Trophoblast cell (in vitro differentiated cells and primary cell): ENCODE measurements around the gene GRIN3A.

ENCODE experiments used
- DNase-seq, 2 donors: peaks; one replicate each; pipeline ENCODE4 v3.0.0-alpha.2; 2016
- H2AFZ ChIP-seq: 2 replicates; pipeline ENCODE4 v1.6.1; 2013; ENCODE audit warnings: low read length, moderate library complexity, mild to moderate bottlenecking; ENCODE audit not compliant: insufficient read depth, poor library complexity
- H2AK5ac ChIP-seq: 2 replicates; pipeline ENCODE4 v1.6.1; 2013; ENCODE audit warnings: mild to moderate bottlenecking, low read length
- H2BK120ac ChIP-seq: 2 replicates; pipeline ENCODE4 v1.6.1; 2013; ENCODE audit warnings: low read length, mild to moderate bottlenecking, moderate library complexity; ENCODE audit not compliant: insufficient read depth, poor library complexity
- H2BK12ac ChIP-seq: 2 replicates; pipeline ENCODE4 v1.6.1; 2013; ENCODE audit warnings: mild to moderate bottlenecking, low read length, moderate library complexity
- H2BK5ac ChIP-seq: 2 replicates; pipeline ENCODE4 v1.6.1; 2013; ENCODE audit warnings: low read length, low read depth, moderate library complexity, mild to moderate bottlenecking; ENCODE audit not compliant: poor library complexity
- H3K14ac ChIP-seq: 2 replicates; pipeline ENCODE4 v1.6.1; 2013; ENCODE audit warnings: mild to moderate bottlenecking, low read length
- H3K18ac ChIP-seq: 2 replicates; pipeline ENCODE4 v1.6.1; 2013; ENCODE audit warnings: mild to moderate bottlenecking, low read length
- H3K23ac ChIP-seq: 2 replicates; pipeline ENCODE4 v1.6.1; 2013; ENCODE audit warnings: low read length
- H3K27ac ChIP-seq: 2 replicates; pipeline ENCODE4 v1.5.1; 2013; ENCODE audit warnings: low read depth, mild to moderate bottlenecking, inconsistent platforms, low read length, moderate library complexity
- H3K27me3 ChIP-seq: 2 replicates; pipeline ENCODE4 v1.6.1; 2013; ENCODE audit warnings: inconsistent platforms, mild to moderate bottlenecking, low read length, moderate library complexity; ENCODE audit not compliant: insufficient read depth
- H3K36me3 ChIP-seq, 2 experiments: 1 replicate in 1 of 2; 2 replicates in 1 of 2; pipeline ENCODE4 v1.6.1; 2013; ENCODE audit warnings: low read length in 2 of 2, mild to moderate bottlenecking in 2 of 2, moderate library complexity in 1 of 2; ENCODE audit not compliant: insufficient read depth in 2 of 2, control insufficient read depth in 1 of 2
- H3K4ac ChIP-seq: 2 replicates; pipeline ENCODE4 v1.6.1; 2013; ENCODE audit warnings: low read depth, mild to moderate bottlenecking, low read length, moderate library complexity
- H3K4me1 ChIP-seq, 2 experiments: 1 replicate in 1 of 2; 2 replicates in 1 of 2; pipeline ENCODE4 v1.6.1; 2013; ENCODE audit warnings: low read length in 2 of 2, mild to moderate bottlenecking in 2 of 2, moderate library complexity in 1 of 2; ENCODE audit not compliant: insufficient read depth in 2 of 2, control insufficient read depth in 1 of 2
- H3K4me2 ChIP-seq: 2 replicates; pipeline ENCODE4 v1.6.1; 2013; ENCODE audit warnings: inconsistent platforms, mild to moderate bottlenecking, low read length, moderate library complexity
- H3K4me3 ChIP-seq: 2 replicates; pipeline ENCODE4 v1.5.1; 2013; ENCODE audit warnings: mild to moderate bottlenecking, low read depth, low read length, inconsistent platforms
- H3K79me1 ChIP-seq: one replicate; pipeline ENCODE4 v1.6.1; 2013; ENCODE audit warnings: low read length
- H3K79me2 ChIP-seq: 2 replicates; pipeline ENCODE4 v1.6.1; 2013; ENCODE audit warnings: low read length, mild to moderate bottlenecking; ENCODE audit not compliant: control insufficient read depth, insufficient read depth, poor library complexity
- H3K9ac ChIP-seq: 2 replicates; pipeline ENCODE4 v1.6.1; 2013; ENCODE audit warnings: mild to moderate bottlenecking, low read length
- H3K9me3 ChIP-seq: 2 replicates; pipeline ENCODE4 v1.6.1; 2013; ENCODE audit warnings: low read depth, mild to moderate bottlenecking, control low read depth, inconsistent platforms, low read length; ENCODE audit not compliant: insufficient read depth
- H4K12ac ChIP-seq: 2 replicates; pipeline ENCODE4 v1.6.1; 2013; ENCODE audit warnings: low read depth, mild to moderate bottlenecking, low read length, moderate library complexity
- H4K8ac ChIP-seq: 2 replicates; pipeline ENCODE4 v1.6.1; 2013; ENCODE audit warnings: low read depth, mild to moderate bottlenecking, low read length, moderate library complexity
- H4K91ac ChIP-seq: one replicate; pipeline ENCODE4 v1.6.1; 2013; ENCODE audit warnings: low read depth, mild to moderate bottlenecking, low read length, moderate library complexity
- WGBS: extraction: QIAGEN DNeasy Blood & Tissue Kit; methylation state at CpG from one replicate; pipeline ENCODE4 v1.1.7; 2013; ENCODE audit warnings: missing lambda C conversion rate; ENCODE audit not compliant: insufficient read length, insufficient coverage; ENCODE audit errors: extremely low coverage; 5-methylcytosine and 5-hydroxymethylcytosine counted together

The GRIN3A gene

DNA sequence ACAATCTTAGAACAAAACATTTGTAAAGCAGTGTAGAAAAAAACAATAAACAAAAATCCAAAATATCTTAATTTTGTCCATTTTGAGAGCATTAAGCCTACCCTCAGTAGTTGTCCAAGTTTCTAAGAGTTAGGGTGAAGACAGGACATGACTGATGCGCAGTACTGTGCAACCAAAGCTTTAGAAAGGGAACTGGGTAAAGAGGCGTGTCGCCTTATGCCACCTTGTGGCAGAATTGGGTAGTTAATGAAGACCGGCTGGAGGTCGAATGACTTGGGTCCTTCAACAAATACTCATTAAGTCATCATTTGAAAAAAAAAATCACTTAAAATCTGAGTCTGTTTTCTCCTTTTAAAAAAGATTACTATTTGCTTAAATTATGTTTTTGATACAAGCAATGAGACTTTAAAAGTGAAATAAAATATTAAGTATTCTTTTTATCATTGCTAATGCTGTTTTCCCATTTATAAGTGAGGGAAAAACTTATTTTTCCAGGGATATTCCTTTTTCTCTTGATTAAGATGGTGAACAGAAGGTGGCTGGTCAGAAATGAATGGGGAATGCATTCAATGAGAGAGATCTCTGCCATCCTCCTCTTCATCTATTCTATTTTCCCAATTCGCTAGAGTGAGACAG, 208.3 kb downstream of the GRIN3A start:
- H3K36me3 ChIP-seq, result no peaks in the 10 kb centered on the region
- no peak overlapping the region for H2AFZ ChIP-seq
- H3K4me1 ChIP-seq, result peaks cover 0 to 2% of the 10 kb centered on the region in 2 experiments
- peaks cover 4% of the 10 kb centered on the region for H3K79me2 ChIP-seq
- H2BK5ac ChIP-seq, result no peak overlapping the region
- H3K4me3 ChIP-seq, result no peak overlapping the region
- DNase-seq, result peak; percentile 71 to 87
- no peak overlapping the region for H3K23ac ChIP-seq
- H3K4me2 ChIP-seq, result no peak overlapping the region
- peaks cover 7% of the 10 kb centered on the region for H3K79me1 ChIP-seq
- H4K12ac ChIP-seq, result no peak overlapping the region
- no peak overlapping the region for H2AK5ac ChIP-seq
- no peaks in the 10 kb centered on the region for H3K9me3 ChIP-seq
- H4K8ac ChIP-seq, result no peak overlapping the region
- no peak overlapping the region for H3K18ac ChIP-seq
- no peak overlapping the region for H3K14ac ChIP-seq
- no peak overlapping the region for H2BK120ac ChIP-seq
- H4K91ac ChIP-seq, result no peak overlapping the region
- H3K4ac ChIP-seq, result no peak overlapping the region
- H2BK12ac ChIP-seq, result no peak overlapping the region
- WGBS, result no CpG with 5 or more reads among the region's 6 CpGs
- no peak overlapping the region for H3K27ac ChIP-seq
- H3K27me3 ChIP-seq, result no peaks in the 10 kb centered on the region
- H3K9ac ChIP-seq, result no peak overlapping the region

DNA sequence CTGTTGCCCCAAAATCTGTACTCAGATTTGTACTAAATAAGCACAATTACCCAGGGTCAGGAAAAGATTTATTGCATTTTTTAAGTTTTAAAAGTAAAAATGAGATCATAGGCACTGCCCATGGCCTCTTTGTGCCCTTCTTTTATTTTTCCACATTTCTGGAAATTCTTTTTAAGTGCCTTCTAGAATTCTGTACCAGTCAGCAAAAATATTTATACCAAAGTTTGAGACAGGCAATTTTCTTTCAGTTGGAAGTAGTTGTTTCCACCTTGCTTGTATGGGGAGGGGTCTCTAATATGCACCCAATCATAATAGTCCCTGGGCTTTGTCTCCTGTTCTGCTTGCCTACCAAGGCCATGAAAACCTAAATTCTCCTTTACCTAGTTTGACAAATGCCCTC, 210.4 kb downstream of the GRIN3A start:
- Histone ChIP-seq H3K4ac (no peak overlapping the region), H2AFZ (no peak overlapping the region), H3K4me3 (no peak overlapping the region), H3K9me3 (no peaks in the 10 kb centered on the region), H4K12ac (no peak overlapping the region), H3K79me1 (peaks cover under 1% of the 10 kb centered on the region), H2BK120ac (no peak overlapping the region), H3K36me3 (no peaks in the 10 kb centered on the region), H4K91ac (no peak overlapping the region), H3K14ac (no peak overlapping the region), H3K27ac (no peak overlapping the region), H3K4me2 (no peak overlapping the region), H2BK5ac (no peak overlapping the region), H3K4me1 (peaks cover 0 to under 1% of the 10 kb centered on the region in 2 experiments), H2BK12ac (no peak overlapping the region), H3K9ac (no peak overlapping the region), H3K18ac (no peak overlapping the region), H4K8ac (no peak overlapping the region), H3K79me2 (no peaks in the 10 kb centered on the region), H3K23ac (no peak overlapping the region), H2AK5ac (no peak overlapping the region), H3K27me3 (no peaks in the 10 kb centered on the region)
- no peak for DNase-seq

DNA sequence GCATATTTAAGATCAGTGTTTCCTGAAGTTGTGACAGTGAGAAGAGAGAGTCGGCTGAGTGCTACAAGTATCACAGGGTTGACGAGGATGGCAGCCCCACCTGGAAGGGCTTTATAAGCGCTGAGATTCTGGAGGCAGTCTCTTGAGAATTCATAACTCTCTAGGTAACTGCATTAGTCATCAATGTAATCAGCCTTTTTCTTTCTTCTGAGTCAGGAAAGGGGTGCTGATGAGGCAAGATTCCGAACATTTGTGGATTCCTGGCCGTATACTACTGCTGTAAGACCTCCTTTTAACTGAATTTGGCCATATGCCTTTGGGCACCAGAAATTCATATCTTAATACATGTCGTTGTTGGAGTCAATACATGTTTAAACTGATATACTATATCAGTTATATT, 211.4 kb downstream of the GRIN3A start:
- no peak overlapping the region for H4K8ac ChIP-seq
- WGBS, result no CpG with 5 or more reads among the region's 6 CpGs
- H3K4ac ChIP-seq, result no peak overlapping the region
- H2AFZ ChIP-seq, result no peak overlapping the region
- DNase-seq, result no peak
- H3K23ac ChIP-seq, result no peak overlapping the region
- no peaks in the 10 kb centered on the region for H3K79me2 ChIP-seq
- H3K9ac ChIP-seq, result no peak overlapping the region
- no peak overlapping the region for H3K4me3 ChIP-seq
- no peaks in the 10 kb centered on the region for H3K36me3 ChIP-seq
- no peak overlapping the region for H3K27ac ChIP-seq
- H3K27me3 ChIP-seq, result no peaks in the 10 kb centered on the region
- no peaks in the 10 kb centered on the region for H3K9me3 ChIP-seq
- H3K4me2 ChIP-seq, result no peak overlapping the region
- no peak overlapping the region for H3K18ac ChIP-seq
- no peak overlapping the region for H2BK120ac ChIP-seq
- H2AK5ac ChIP-seq, result no peak overlapping the region
- no peak overlapping the region for H2BK12ac ChIP-seq
- no peak overlapping the region for H4K12ac ChIP-seq
- no peaks in the 10 kb centered on the region for H3K79me1 ChIP-seq
- H4K91ac ChIP-seq, result no peak overlapping the region
- H3K4me1 ChIP-seq, result no peaks in the 10 kb centered on the region
- H2BK5ac ChIP-seq, result no peak overlapping the region
- no peak overlapping the region for H3K14ac ChIP-seq

DNA sequence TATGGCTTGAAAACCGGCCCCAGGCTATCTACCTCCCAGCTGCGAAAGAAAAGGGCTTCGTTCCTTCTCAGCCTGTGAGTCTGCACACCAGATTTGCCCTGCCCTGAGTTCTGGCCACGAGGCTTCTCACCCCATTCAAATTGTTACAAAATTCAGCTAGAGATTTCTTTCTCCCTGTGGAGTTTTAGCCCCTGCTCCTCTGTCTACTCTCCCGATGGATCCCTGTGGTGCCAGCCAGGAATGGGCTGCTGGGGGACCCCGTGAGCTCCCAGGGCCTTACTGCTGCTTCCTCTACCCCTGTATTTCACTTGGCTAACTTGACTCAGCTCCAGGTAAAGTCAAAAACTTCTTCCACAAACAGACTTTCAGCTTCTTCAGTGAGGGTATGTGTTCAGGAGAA, 214.1 kb downstream of the GRIN3A start:
- H4K8ac ChIP-seq, result no peak overlapping the region
- no peaks in the 10 kb centered on the region for H3K79me2 ChIP-seq
- H2BK120ac ChIP-seq, result no peak overlapping the region
- H3K79me1 ChIP-seq, result no peaks in the 10 kb centered on the region
- no peaks in the 10 kb centered on the region for H3K36me3 ChIP-seq
- H2AFZ ChIP-seq, result no peak overlapping the region
- no peak overlapping the region for H3K4me3 ChIP-seq
- DNase-seq, result no peak
- H3K9ac ChIP-seq, result no peak overlapping the region
- H2BK12ac ChIP-seq, result no peak overlapping the region
- H3K27ac ChIP-seq, result no peak overlapping the region
- H3K4me2 ChIP-seq, result no peak overlapping the region
- H2AK5ac ChIP-seq, result no peak overlapping the region
- H4K91ac ChIP-seq, result no peak overlapping the region
- no peaks in the 10 kb centered on the region for H3K27me3 ChIP-seq
- no CpG with 5 or more reads among the region's 6 CpGs for WGBS
- H3K4ac ChIP-seq, result no peak overlapping the region
- no peak overlapping the region for H3K18ac ChIP-seq
- no peaks in the 10 kb centered on the region for H3K9me3 ChIP-seq
- no peak overlapping the region for H4K12ac ChIP-seq
- H3K4me1 ChIP-seq, result no peaks in the 10 kb centered on the region
- no peak overlapping the region for H2BK5ac ChIP-seq
- H3K23ac ChIP-seq, result no peak overlapping the region
- H3K14ac ChIP-seq, result no peak overlapping the region
